Lower lobe of right lung (tissue), 2 donors: ENCODE measurements around the gene BTBD3. TPM values are rescaled to one million over a fixed set of nuclear protein-coding genes. Genes with fewer than 3 reads are reported as not detected.
A peak's percentile ranks its signal among the peaks of the same experiment; 100 is the strongest.

Experiments
- ATAC-seq, 2 donors: fragments of 200-7000 bp; cut with Tn5 transposase; one replicate each; pipeline ENCODE4 v1.9.1; 2020 to 2022; ENCODE audit warnings: mild to moderate bottlenecking in 2 of 2, moderate library complexity in 2 of 2
- DNase-seq: peaks from one replicate; pipeline ENCODE4 v3.0.0-alpha.2; 2020
- H3K27ac ChIP-seq: fragments of 200-600 bp; one replicate; pipeline ENCODE4 v1.8.0; 2022
- H3K27me3 ChIP-seq: fragments of 200-600 bp; one replicate; pipeline ENCODE4 v1.8.0; 2022; ENCODE audit warnings: low read depth
- H3K36me3 ChIP-seq: fragments of 200-600 bp; one replicate; pipeline ENCODE4 v1.8.0; 2022; ENCODE audit warnings: mild to moderate bottlenecking
- H3K4me1 ChIP-seq: fragments of 200-600 bp; one replicate; pipeline ENCODE4 v1.8.0; 2022
- H3K4me3 ChIP-seq: fragments of 200-600 bp; one replicate; pipeline ENCODE4 v1.8.0; 2022; ENCODE audit warnings: mild to moderate bottlenecking
- H3K9me3 ChIP-seq: fragments of 200-600 bp; one replicate; pipeline ENCODE4 v1.8.0; 2022
- CTCF ChIP-seq: fragments of 200-600 bp; IDR thresholded peaks from one replicate; pipeline ENCODE4 v1.8.0; 2022; ENCODE audit warnings: antibody characterized with exemption, mild to moderate bottlenecking
- intact Hi-C: fragments of 100-400 bp; cut with DNase I; formaldehyde crosslinking; loops from one replicate; pipeline ENCODE4 v1.11.0; 2022
- total RNA-seq: library from RNA; stranded (reverse); fragmentation: NEBNext Ultra II Directional; extraction: Animal tissue kit (Norgen Biotek cat#: 25700); gene quantifications from one replicate; pipeline ENCODE4 v1.2.1, GENCODE V29; 2021
- donor health status: DM: no; HTN: yes; CAD: no; lungs with severe emphysema.

Gene BTBD3
- total RNA-seq, 1 donor from 2014 or later, result 37.0 TPM

GRCh38 chr20:11906626-11907480, 10.8 kb upstream of the BTBD3 start:
- H3K9me3 ChIP-seq, result no peaks in the 10 kb centered on the region
- intact Hi-C loops, result no loop called here
- no peak overlapping the region for H3K27ac ChIP-seq
- DNase-seq, result no peak
- H3K36me3 ChIP-seq, result no peaks in the 10 kb centered on the region
- TF ChIP-seq CTCF, result no peak
- no peaks in the 10 kb centered on the region for H3K27me3 ChIP-seq
- no peaks in the 10 kb centered on the region for H3K4me1 ChIP-seq
- no peak overlapping the region for H3K4me3 ChIP-seq
- no peak for ATAC-seq

- Histone ChIP-seq H3K27ac (no peak overlapping the region), H3K4me1 (peaks cover 6% of the 10 kb centered on the region), H3K27me3 (no peaks in the 10 kb centered on the region), H3K9me3 (no peaks in the 10 kb centered on the region), H3K36me3 (no peaks in the 10 kb centered on the region), H3K4me3 (no peak overlapping the region)
- ATAC-seq (no peak), DNase-seq (no peak)
- intact Hi-C loops, result no loop called here
- no peak for TF ChIP-seq CTCF
Measured at GRCh38 chr20:11907621-11908020, 10.1 kb upstream of the BTBD3 start.

GRCh38 chr20:11912013-11912658, 5.6 kb upstream of the BTBD3 start:
- intact Hi-C loops, result no loop called here
- no peak overlapping the region for H3K27ac ChIP-seq
- TF ChIP-seq CTCF, result peak; percentile 45
- H3K4me3 ChIP-seq, result no peak overlapping the region
- ATAC-seq, result peak; percentile 64 to 65
- no peaks in the 10 kb centered on the region for H3K9me3 ChIP-seq
- DNase-seq, result no peak
- peaks cover 24% of the 10 kb centered on the region for H3K4me1 ChIP-seq
- no peaks in the 10 kb centered on the region for H3K27me3 ChIP-seq
- no peaks in the 10 kb centered on the region for H3K36me3 ChIP-seq

GRCh38 chr20:11912659-11913415, 4.9 kb upstream of the BTBD3 start:
- Histone ChIP-seq H3K27me3 (no peaks in the 10 kb centered on the region), H3K9me3 (no peaks in the 10 kb centered on the region), H3K36me3 (no peaks in the 10 kb centered on the region), H3K4me3 (no peak overlapping the region), H3K4me1 (peaks cover 32% of the 10 kb centered on the region), H3K27ac (no peak overlapping the region)
- intact Hi-C loops, result no loop called here
- no peak for DNase-seq
- TF ChIP-seq CTCF, result no peak
- no peak for ATAC-seq

GRCh38 chr20:11918391-11918845, 725 bp downstream of the BTBD3 start:
- no peak for TF ChIP-seq CTCF
- Histone ChIP-seq H3K36me3 (peaks cover 10% of the 10 kb centered on the region), H3K9me3 (no peaks in the 10 kb centered on the region), H3K4me1 (peaks cover 28% of the 10 kb centered on the region), H3K4me3 (peak overlapping the region; percentile 48), H3K27ac (peak overlapping the region; percentile 53), H3K27me3 (no peaks in the 10 kb centered on the region)
- intact Hi-C loops, result no loop called here
- ATAC-seq (peak; percentile 25 to 39), DNase-seq (no peak)
